H1 (cell line): ENCODE data around the gene ADAM12. TPM values are rescaled to one million over a fixed set of nuclear protein-coding genes. Genes with fewer than 3 reads are reported as not detected.

Source experiments
- CTCF ChIA-PET: fragments of 300-600 bp; sonication (Branson Sonifier 250); formaldehyde crosslinking; loops from one replicate; lab custom pipeline; 2021; ENCODE audit not compliant: partially characterized antibody; lab: Charles Lee
- POLR2A ChIA-PET: fragments of 300-600 bp; sonication (Branson Sonifier 250); formaldehyde crosslinking; loops from one replicate; lab custom pipeline; 2021; ENCODE audit warnings: inconsistent platforms; ENCODE audit not compliant: partially characterized antibody; lab: Charles Lee
- DNase-seq, 2 experiments: peaks; one replicate each; pipeline versions ENCODE4 v3.0.0 to v3.0.0-alpha.2; 2010 to 2022; ENCODE audit warnings: low spot score in 2 of 2, low read depth in 1 of 2, mixed read lengths in 1 of 2
- FAIRE-seq: peaks from 2 replicates; lab custom pipeline; 2011; peaks lifted over from hg19 to GRCh38; lab: Jason Lieb, UNC
- H2AFZ ChIP-seq: 2 replicates; pipeline ENCODE4 v1.8.1; 2012; ENCODE audit warnings: low read length, inconsistent platforms
- H2AK5ac ChIP-seq: 2 replicates; pipeline ENCODE4 v1.6.1; 2013; ENCODE audit warnings: low read depth, low read length
- H2BK120ac ChIP-seq: replicated peaks from 2 replicates; pipeline ENCODE3; 2013; ENCODE audit warnings: low read depth, low read length, inconsistent platforms
- H2BK12ac ChIP-seq: 2 replicates; pipeline ENCODE4 v1.6.1; 2013; ENCODE audit warnings: low read depth, low read length
- H2BK15ac ChIP-seq: 2 replicates; pipeline ENCODE4 v1.6.1; 2013; ENCODE audit warnings: low read length
- H2BK20ac ChIP-seq: 2 replicates; pipeline ENCODE4 v1.6.1; 2013; ENCODE audit warnings: low read length
- H2BK5ac ChIP-seq: 2 replicates; pipeline ENCODE4 v1.6.1; 2013; ENCODE audit warnings: low read depth, low read length
- H3K14ac ChIP-seq: 2 replicates; pipeline ENCODE4 v1.6.1; 2013; ENCODE audit warnings: inconsistent platforms; ENCODE audit not compliant: insufficient read length
- H3K18ac ChIP-seq: 2 replicates; pipeline ENCODE4 v1.6.1; 2013; ENCODE audit warnings: low read length; ENCODE audit errors: extremely low read depth
- H3K23ac ChIP-seq: 2 replicates; pipeline ENCODE4 v1.6.1; 2013; ENCODE audit warnings: inconsistent platforms; ENCODE audit not compliant: insufficient read length
- H3K23me2 ChIP-seq: 2 replicates; pipeline ENCODE4 v1.6.1; 2013; ENCODE audit warnings: low read depth, low read length
- H3K27ac ChIP-seq: 2 replicates; pipeline ENCODE4 v1.6.1; 2011; ENCODE audit warnings: low read depth, low read length, inconsistent platforms
- H3K27me3 ChIP-seq, 4 experiments: replicated peaks in 1 of 4; 1 replicate in 1 of 4; 2 replicates in 3 of 4; pipeline versions ENCODE4 v1.6.1 to v1.8.1; 2011 to 2013; ENCODE audit warnings: low read length in 3 of 4, mild to moderate bottlenecking in 3 of 4, inconsistent platforms in 2 of 4, mixed read lengths in 2 of 4, moderate library complexity in 1 of 4; ENCODE audit not compliant: control insufficient read depth in 3 of 4, insufficient read depth in 3 of 4; ENCODE audit errors: extremely low read depth in 1 of 4
- H3K36me3 ChIP-seq, 4 experiments: 2 replicates each; pipeline versions ENCODE4 v1.6.1 to v1.8.1; 2011 to 2013; ENCODE audit warnings: mild to moderate bottlenecking in 4 of 4, low read length in 3 of 4, moderate library complexity in 2 of 4, control low read depth in 1 of 4, inconsistent platforms in 1 of 4; ENCODE audit not compliant: insufficient read depth in 4 of 4, control insufficient read depth in 2 of 4
- H3K4ac ChIP-seq: replicated peaks from 2 replicates; pipeline ENCODE3; 2013; ENCODE audit warnings: low read length, low read depth, mixed read lengths, inconsistent platforms; ENCODE audit not compliant: insufficient read length
- H3K4me1 ChIP-seq, 4 experiments: replicated peaks in 1 of 4; 1 replicate in 1 of 4; 2 replicates in 3 of 4; pipeline versions ENCODE4 v1.6.1 to v1.8.1; 2011 to 2013; ENCODE audit warnings: low read length in 3 of 4, inconsistent platforms in 2 of 4, mixed read lengths in 1 of 4; ENCODE audit not compliant: insufficient read depth in 4 of 4, control insufficient read depth in 3 of 4
- H3K4me2 ChIP-seq, 2 experiments: 2 replicates each; pipeline versions ENCODE4 v1.6.1 to v1.8.1; 2011 to 2013; ENCODE audit warnings: low read depth in 2 of 2, low read length in 2 of 2, control low read depth in 1 of 2, inconsistent platforms in 1 of 2, mild to moderate bottlenecking in 1 of 2; ENCODE audit not compliant: insufficient read depth in 1 of 2
- H3K4me3 ChIP-seq, 4 experiments: fragments of 200-600, 300-600 bp in 1 of 4; sonication (generic), shearing (Covaris generic), sonication (Bioruptor Twin) in 1 of 4; 2 replicates each; pipeline versions ENCODE4 v1.5.1 to v1.8.1; 2011 to 2016; ENCODE audit warnings: low read length in 4 of 4, low read depth in 3 of 4, control low read depth in 2 of 4, inconsistent platforms in 2 of 4, mild to moderate bottlenecking in 2 of 4, mixed read lengths in 1 of 4, moderate library complexity in 1 of 4; ENCODE audit not compliant: insufficient read depth in 2 of 4; ENCODE audit errors: extremely low read depth in 1 of 4
- H3K56ac ChIP-seq: replicated peaks from 2 replicates; pipeline ENCODE3; 2013; ENCODE audit warnings: low read depth, mild to moderate bottlenecking, mixed read lengths, low read length, inconsistent platforms; ENCODE audit not compliant: insufficient read length
- H3K79me1 ChIP-seq: 2 replicates; pipeline ENCODE4 v1.6.1; 2013; ENCODE audit warnings: low read depth, low read length, control low read depth
- H3K79me2 ChIP-seq, 2 experiments: 2 replicates each; pipeline versions ENCODE4 v1.6.1 to v1.8.1; 2012 to 2013; ENCODE audit warnings: low read length in 2 of 2, mild to moderate bottlenecking in 2 of 2, inconsistent platforms in 1 of 2; ENCODE audit not compliant: insufficient read depth in 2 of 2, control insufficient read depth in 1 of 2
- H3K9ac ChIP-seq, 4 experiments: replicated peaks in 1 of 4; 1 replicate in 1 of 4; 2 replicates in 3 of 4; pipeline versions ENCODE4 v1.6.1 to v1.8.1; 2011 to 2013; ENCODE audit warnings: low read depth in 3 of 4, low read length in 3 of 4, control low read depth in 2 of 4, mild to moderate bottlenecking in 2 of 4, moderate library complexity in 2 of 4, inconsistent platforms in 1 of 4; ENCODE audit errors: extremely low read depth in 1 of 4
- H3K9me3 ChIP-seq, 2 experiments: 2 replicates each; pipeline versions ENCODE4 v1.6.1 to v1.8.1; 2012 to 2013; ENCODE audit warnings: mild to moderate bottlenecking in 2 of 2, moderate library complexity in 2 of 2, control low read depth in 1 of 2, inconsistent platforms in 1 of 2, low read depth in 1 of 2, low read length in 1 of 2, mixed read lengths in 1 of 2; ENCODE audit not compliant: insufficient read depth in 2 of 2
- H4K20me1 ChIP-seq, 2 experiments: replicated peaks in 1 of 2; 2 replicates each; pipeline versions ENCODE3 to v1.8.1; 2011 to 2013; ENCODE audit warnings: inconsistent platforms in 2 of 2, low read length in 2 of 2, mild to moderate bottlenecking in 1 of 2; ENCODE audit not compliant: insufficient read depth in 2 of 2, control insufficient read depth in 1 of 2
- H4K5ac ChIP-seq: 2 replicates; pipeline ENCODE4 v1.6.1; 2013; ENCODE audit warnings: low read length, low read depth, mixed read lengths, inconsistent platforms; ENCODE audit not compliant: insufficient read length
- H4K8ac ChIP-seq: 2 replicates; pipeline ENCODE4 v1.8.0; 2013; ENCODE audit warnings: mild to moderate bottlenecking, moderate library complexity, low read length, inconsistent platforms; ENCODE audit not compliant: insufficient read depth; ENCODE audit errors: extremely low read depth
- H4K91ac ChIP-seq: replicated peaks from 2 replicates; pipeline ENCODE3; 2013; ENCODE audit warnings: low read length, mixed read lengths, inconsistent platforms; ENCODE audit not compliant: insufficient read length
- BRCA1 ChIP-seq: IDR thresholded peaks from 2 replicates; pipeline ENCODE4 v1.6.1; 2012; ENCODE audit warnings: low read depth, low read length, improper control_type of control experiment
- SP4 ChIP-seq: IDR thresholded peaks from 2 replicates; pipeline ENCODE4 v1.6.1; 2012; ENCODE audit warnings: low read length, inconsistent platforms
- SUZ12 ChIP-seq: fragments of 200-600 bp; sonication (generic); IDR thresholded peaks from 2 replicates; pipeline ENCODE4 v1.6.1; 2012; ENCODE audit warnings: mild to moderate bottlenecking, inconsistent platforms, low read length, moderate library complexity, mixed read lengths
- WGBS, 2 experiments: shearing (Covaris generic) in 1 of 2; methylation state at CpG; one replicate each; pipeline versions ENCODE4 v1.1.6 to v1.1.7; 2013 to 2015; ENCODE audit warnings: low lambda C conversion rate in 2 of 2, mixed read lengths in 2 of 2, inconsistent platforms in 1 of 2, low coverage in 1 of 2, missing lambda C conversion rate in 1 of 2; ENCODE audit not compliant: insufficient replicate concordance in 2 of 2, insufficient coverage in 1 of 2, insufficient read length in 1 of 2; ENCODE audit errors: extremely low coverage in 1 of 2, missing lambda C conversion rate in 1 of 2; 5-methylcytosine and 5-hydroxymethylcytosine counted together
- polyA plus RNA-seq, 7 experiments: library from polyadenylated mRNA; depleted of rRNA in 3 of 7; stranded (reverse) in 5 of 7; unstranded in 2 of 7; fragments of >200 nt in 5 of 7; fragments of 200-250 nt in 2 of 7; gene quantifications; 1 replicate in 5 of 7; 2 replicates in 1 of 7; 4 replicates in 1 of 7; pipeline versions ENCODE4 v1.2.1 to v1.2.3, GENCODE V29; 2011 to 2013; ENCODE audit warnings: missing spikeins in 2 of 7, mixed read lengths in 2 of 7
- total RNA-seq: library from RNA; stranded (reverse); fragmentation: NEBNext Ultra II Directional; extraction: Animal tissue kit (Norgen Biotek cat#: 25700); gene quantifications from 2 replicates; pipeline ENCODE4 v1.2.1, GENCODE V29; 2021
- TF ChIP-seq, protein P1 (sequence below): IDR thresholded peaks from 2 replicates; pipeline ENCODE4 v1.6.1; 2011; ENCODE audit warnings: low read length, improper control_type of control experiment

The ADAM12 gene
- total and polyA plus RNA-seq, 2 of the 8 experiments (the other 6 are each of a cell fraction or from before 2014, with no cell fraction given): 0.07 to 0.17 TPM

GRCh38 chr10:126393076-126393475 lies 4.8 kb upstream of the ADAM12 start:
- DNase-seq (no peak), FAIRE-seq (no peak)
- H4K91ac ChIP-seq: no peak overlapping the region
- H3K9me3 ChIP-seq: no peaks in the 10 kb centered on the region; a peak in 2 of 4 replicates
- H2AFZ ChIP-seq: no peak overlapping the region
- H3K36me3 ChIP-seq: no peaks in the 10 kb centered on the region
- no peak overlapping the region for H2BK15ac ChIP-seq
- H2BK5ac ChIP-seq: no peak overlapping the region
- H4K20me1 ChIP-seq: no peaks in the 10 kb centered on the region
- no peak overlapping the region for H3K27ac ChIP-seq
- H3K56ac ChIP-seq: no peak overlapping the region
- H4K5ac ChIP-seq: no peak overlapping the region
- no peak overlapping the region for H3K14ac ChIP-seq
- H3K4me1 ChIP-seq: peaks cover 0 to 4% (median 0%) of the 10 kb centered on the region in 4 experiments; a peak in 2 of 7 replicates
- H3K4me3 ChIP-seq: no peak overlapping the region
- H3K4me2 ChIP-seq: no peak overlapping the region
- no peak overlapping the region for H4K8ac ChIP-seq
- no peak overlapping the region for H2AK5ac ChIP-seq
- H2BK20ac ChIP-seq: no peak overlapping the region
- H3K9ac ChIP-seq: no peak overlapping the region
- WGBS, 2 experiments: 100% methylated on average over 1 of the region's 4 CpGs; no CpG with 5 or more reads in 1 of the 2 experiments
- H2BK120ac ChIP-seq: no peak overlapping the region
- ChIA-PET POLR2A (no interaction called here), CTCF (interaction anchor here (0.7 kb wide), 1 partner anchor 205 kb away, joined by 3 read pairs; no protein-coding TSS in a partner anchor)
- no peak overlapping the region for H3K4ac ChIP-seq
- no peak overlapping the region for H3K23ac ChIP-seq
- no peaks in the 10 kb centered on the region for H3K79me1 ChIP-seq
- no peak overlapping the region for H3K18ac ChIP-seq
- H2BK12ac ChIP-seq: no peak overlapping the region
- peaks cover 6% of the 10 kb centered on the region for H3K23me2 ChIP-seq
- no peaks in the 10 kb centered on the region for H3K79me2 ChIP-seq
- peaks cover 8 to 17% (median 17%) of the 10 kb centered on the region in 4 experiments; a peak in 6 of 7 replicates for H3K27me3 ChIP-seq
- no peak for TF ChIP-seq SP4
- TF ChIP-seq, protein P1, sequence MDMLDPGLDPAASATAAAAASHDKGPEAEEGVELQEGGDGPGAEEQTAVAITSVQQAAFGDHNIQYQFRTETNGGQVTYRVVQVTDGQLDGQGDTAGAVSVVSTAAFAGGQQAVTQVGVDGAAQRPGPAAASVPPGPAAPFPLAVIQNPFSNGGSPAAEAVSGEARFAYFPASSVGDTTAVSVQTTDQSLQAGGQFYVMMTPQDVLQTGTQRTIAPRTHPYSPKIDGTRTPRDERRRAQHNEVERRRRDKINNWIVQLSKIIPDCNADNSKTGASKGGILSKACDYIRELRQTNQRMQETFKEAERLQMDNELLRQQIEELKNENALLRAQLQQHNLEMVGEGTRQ: no peak
- TF ChIP-seq SUZ12: no peak
- TF ChIP-seq BRCA1: no peak
